Endodermal cell (in vitro differentiated cells): Measurements from ENCODE around the gene VILL. TPM values are rescaled to one million over a fixed set of nuclear protein-coding genes. Genes with fewer than 3 reads are reported as not detected.

ENCODE experiments used
- DNase-seq: peaks from one replicate; pipeline ENCODE4 v3.0.0-alpha.2; 2017
- H3K27ac ChIP-seq: 2 replicates; pipeline ENCODE4 v1.5.1; 2013; ENCODE audit warnings: mild to moderate bottlenecking, low read depth, low read length, moderate library complexity
- H3K27me3 ChIP-seq: 2 replicates; pipeline ENCODE4 v1.6.1; 2013; ENCODE audit warnings: mild to moderate bottlenecking, low read length, moderate library complexity; ENCODE audit not compliant: insufficient read depth, control insufficient read depth, poor library complexity, severe bottlenecking
- H3K36me3 ChIP-seq: 2 replicates; pipeline ENCODE4 v1.7.0; 2013; ENCODE audit warnings: mild to moderate bottlenecking, low read length, moderate library complexity; ENCODE audit not compliant: control insufficient read depth, insufficient read depth
- H3K4me1 ChIP-seq: one replicate; pipeline ENCODE4 v1.7.0; 2013; ENCODE audit warnings: low read length; ENCODE audit not compliant: control insufficient read depth, insufficient read depth
- H3K4me3 ChIP-seq: 2 replicates; pipeline ENCODE4 v1.5.1; 2013; ENCODE audit warnings: mild to moderate bottlenecking, low read length, moderate library complexity
- H3K9ac ChIP-seq: 2 replicates; pipeline ENCODE4 v1.6.1; 2013; ENCODE audit warnings: mild to moderate bottlenecking, low read length, moderate library complexity; ENCODE audit not compliant: poor library complexity, severe bottlenecking; ENCODE audit errors: extremely low read depth
- H3K9me3 ChIP-seq: 2 replicates; pipeline ENCODE4 v1.6.1; 2013; ENCODE audit warnings: mild to moderate bottlenecking, low read length, moderate library complexity; ENCODE audit not compliant: control insufficient read depth
- H3K27ac Mint-ChIP-seq: 2 replicates; pipeline ENCODE4 v1.8.0; 2020; ENCODE audit warnings: mixed read lengths
- H3K27me3 Mint-ChIP-seq: 2 replicates; pipeline ENCODE4 v1.8.0; 2021; ENCODE audit warnings: mild to moderate bottlenecking, mixed read lengths; ENCODE audit not compliant: insufficient read depth
- H3K36me3 Mint-ChIP-seq: 2 replicates; pipeline ENCODE4 v1.8.0; 2020; ENCODE audit warnings: low read depth, mixed read lengths
- H3K4me1 Mint-ChIP-seq: 2 replicates; pipeline ENCODE4 v1.8.0; 2020; ENCODE audit warnings: mixed read lengths
- H3K4me3 Mint-ChIP-seq: 2 replicates; pipeline ENCODE4 v1.8.0; 2020; ENCODE audit warnings: mild to moderate bottlenecking, moderate library complexity, mixed read lengths
- H3K9me3 Mint-ChIP-seq: 2 replicates; pipeline ENCODE4 v1.8.0; 2020; ENCODE audit warnings: mild to moderate bottlenecking, mixed read lengths
- CTCF ChIP-seq: fragments of 200-600 bp; sonication (generic); conservative IDR thresholded peaks from 2 replicates; pipeline ENCODE4 v1.5.0; 2021; ENCODE audit warnings: antibody characterized with exemption, mild to moderate bottlenecking
- WGBS, 2 experiments: methylation state at CpG; one replicate each; pipeline versions ENCODE4 v1.1.5 to v1.1.7; 2013; ENCODE audit warnings: missing lambda C conversion rate in 2 of 2, mixed read lengths in 1 of 2; ENCODE audit not compliant: insufficient coverage in 1 of 2, insufficient read length in 1 of 2; 5-methylcytosine and 5-hydroxymethylcytosine counted together
- total RNA-seq, 2 donors: library from RNA; stranded (reverse); fragmentation: NEBNext Ultra II Directional in 1 of 2; extraction: Animal tissue kit (Norgen Biotek cat#: 25700) in 1 of 2; gene quantifications; 2 replicates in 1 of 2; 3 replicates in 1 of 2; pipeline ENCODE4 v1.2.1, GENCODE V29; 2021

VILL gene
- total RNA-seq, 2 donors from 2014 or later, result 16.0 to 21.3 TPM

GRCh38 chr3:38038447-38038911 is 47.9 kb downstream of the VILL start:
- Mint-ChIP-seq H3K4me1 (peaks cover 8% of the 10 kb centered on the region), H3K27ac (no peak overlapping the region), H3K9me3 (no peaks in the 10 kb centered on the region), H3K4me3 (peak overlapping the region; percentile 64), H3K27me3 (peaks cover 44% of the 10 kb centered on the region), H3K36me3 (no peaks in the 10 kb centered on the region)
- Histone ChIP-seq H3K9me3 (no peaks in the 10 kb centered on the region), H3K27me3 (peaks cover 35% of the 10 kb centered on the region), H3K4me1 (no peaks in the 10 kb centered on the region), H3K9ac (no peak overlapping the region), H3K36me3 (no peaks in the 10 kb centered on the region), H3K4me3 (peak overlapping the region; percentile 81), H3K27ac (no peak overlapping the region)
- no peak for DNase-seq
- WGBS, 2 experiments, result 88 to 90% methylated on average over 2 to 5 of the region's 5 CpGs
- TF ChIP-seq CTCF, result no peak

- Mint-ChIP-seq H3K27me3 (peaks cover 42% of the 10 kb centered on the region), H3K9me3 (no peaks in the 10 kb centered on the region), H3K36me3 (no peaks in the 10 kb centered on the region), H3K4me3 (peak within 1 kb of the TSS; percentile 64), H3K27ac (no peak within 1 kb of the TSS), H3K4me1 (peaks cover 8% of the 10 kb centered on the region)
- WGBS, 2 experiments, result 10 to 11% methylated on average over 45 to 67 of the region's 67 CpGs
- peak; percentile 90 for DNase-seq
- peaks cover 35% of the 10 kb centered on the region for H3K27me3 ChIP-seq
- TF ChIP-seq CTCF, result no peak
- H3K9me3 ChIP-seq, result no peaks in the 10 kb centered on the region
- H3K36me3 ChIP-seq, result no peaks in the 10 kb centered on the region
- H3K27ac ChIP-seq, result no peak within 1 kb of the TSS
- peak within 1 kb of the TSS; percentile 17 for H3K9ac ChIP-seq
- H3K4me1 ChIP-seq, result no peaks in the 10 kb centered on the region
- peak within 1 kb of the TSS; percentile 81 for H3K4me3 ChIP-seq
These were observed 48.7 kb downstream of the VILL start, which contains the start of gene DLEC1 for GRCh38 chr3:38039101-38039898. TSS of gene DLEC1 (plus strand) at chr3:38039208. CDS start at chr3:38039226, 18 bp downstream.

GRCh38 chr3:38039899-38040261 is 49.3 kb downstream of the VILL start:
- no peaks in the 10 kb centered on the region for H3K36me3 ChIP-seq
- peaks cover 35% of the 10 kb centered on the region for H3K27me3 ChIP-seq
- Mint-ChIP-seq H3K27ac (no peak overlapping the region), H3K4me3 (peak overlapping the region; percentile 64), H3K4me1 (peaks cover 8% of the 10 kb centered on the region), H3K27me3 (peaks cover 42% of the 10 kb centered on the region), H3K9me3 (no peaks in the 10 kb centered on the region), H3K36me3 (no peaks in the 10 kb centered on the region)
- peak overlapping the region; percentile 81 for H3K4me3 ChIP-seq
- peak; percentile 27 for TF ChIP-seq CTCF
- no peaks in the 10 kb centered on the region for H3K4me1 ChIP-seq
- no peak overlapping the region for H3K9ac ChIP-seq
- peak; percentile 78 for DNase-seq
- WGBS, 2 experiments, result 58 to 61% methylated on average over 11 of the region's 11 CpGs
- H3K27ac ChIP-seq, result no peak overlapping the region
- no peaks in the 10 kb centered on the region for H3K9me3 ChIP-seq
